PC-9 (cell line): ENCODE measurements around the gene ANKRD11. TPM values are rescaled to one million over a fixed set of nuclear protein-coding genes. Genes with fewer than 3 reads are reported as not detected.

Source experiments
- BruUV-seq: library from RNA; stranded (reverse); fragments of 400-500 nt; replicated peaks from 2 replicates; lab custom pipeline; 2021; lab: Mats Ljungman, UMichigan
- CTCF ChIA-PET: fragments of 300-600 bp; sonication (Branson Sonifier 250); formaldehyde crosslinking; loops from one replicate; lab custom pipeline; 2022; ENCODE audit warnings: antibody characterized with exemption; lab: Charles Lee
- POLR2A ChIA-PET: fragments of 300-600 bp; sonication (Branson Sonifier 250); formaldehyde crosslinking; loops from one replicate; lab custom pipeline; 2022; ENCODE audit warnings: antibody characterized with exemption; ENCODE audit not compliant: unreplicated experiment; lab: Charles Lee
- DNase-seq, 2 experiments: peaks; one replicate each; pipeline versions ENCODE4 v3.0.0 to v3.0.0-alpha.2; 2015 to 2022; ENCODE audit warnings: mixed read lengths in 1 of 2
- H2AFZ ChIP-seq: fragments of 200-600 bp; sonication (generic); 2 replicates; pipeline ENCODE4 v1.8.1; 2017; ENCODE audit warnings: antibody characterized with exemption
- H3F3A ChIP-seq: fragments of 200-600 bp; sonication (generic); 2 replicates; pipeline ENCODE4 v1.8.1; 2017; ENCODE audit warnings: antibody characterized with exemption, mild to moderate bottlenecking, low read depth; ENCODE audit not compliant: insufficient read depth
- H3K27ac ChIP-seq: fragments of 200-600 bp; sonication (generic); 2 replicates; pipeline ENCODE4 v1.6.1; 2016; ENCODE audit warnings: mixed run types
- H3K27me3 ChIP-seq: fragments of 200-600 bp; sonication (generic); 2 replicates; pipeline ENCODE4 v1.6.1; 2016; ENCODE audit warnings: low read depth, mixed run types; ENCODE audit not compliant: insufficient read depth
- H3K36me3 ChIP-seq: fragments of 200-600 bp; sonication (generic); 2 replicates; pipeline ENCODE4 v1.6.1; 2016; ENCODE audit warnings: low read depth, mixed run types
- H3K4me1 ChIP-seq: fragments of 200-600 bp; sonication (generic); replicated peaks from 2 replicates; pipeline ENCODE4 v1.6.1; 2016; ENCODE audit warnings: mixed run types; ENCODE audit not compliant: insufficient read depth
- H3K4me2 ChIP-seq: fragments of 200-600 bp; sonication (generic); 2 replicates; pipeline ENCODE4 v1.6.1; 2017; ENCODE audit warnings: mixed run types
- H3K4me3 ChIP-seq: fragments of 200-600 bp; sonication (generic); 2 replicates; pipeline ENCODE4 v1.6.1; 2016; ENCODE audit warnings: mixed run types
- H3K79me2 ChIP-seq: fragments of 200-600 bp; sonication (generic); 2 replicates; pipeline ENCODE4 v1.6.1; 2017; ENCODE audit warnings: low read depth, mixed run types
- H3K9me2 ChIP-seq: fragments of 200-600 bp; sonication (generic); 2 replicates; pipeline ENCODE4 v1.8.1; 2017; ENCODE audit warnings: mild to moderate bottlenecking; ENCODE audit not compliant: insufficient read depth
- H3K9me3 ChIP-seq: fragments of 200-600 bp; sonication (generic); 2 replicates; pipeline ENCODE4 v1.8.1; 2016; ENCODE audit warnings: low read depth; ENCODE audit not compliant: insufficient read depth
- H4K20me1 ChIP-seq: fragments of 200-600 bp; sonication (generic); 2 replicates; pipeline ENCODE4 v1.8.1; 2017; ENCODE audit not compliant: insufficient read depth
- EZH2 ChIP-seq: fragments of 200-600 bp; sonication (generic); IDR thresholded peaks from 2 replicates; pipeline ENCODE4 v1.8.0; 2017; ENCODE audit warnings: antibody characterized with exemption, low read depth
- intact Hi-C: fragments of 100-400 bp; cut with micrococcal nuclease; formaldehyde crosslinking; loops from one replicate; pipeline ENCODE4 v1.10.0; 2022; ENCODE audit not compliant: unreplicated experiment
- total RNA-seq: library from RNA; stranded (reverse); gene quantifications from 2 replicates; pipeline ENCODE4 v1.2.3, GENCODE V29; 2021
- TF ChIP-seq, protein P1 (sequence below): fragments of 200-600 bp; sonication (generic); conservative IDR thresholded peaks from 2 replicates; pipeline ENCODE4 v1.6.1; 2017; ENCODE audit warnings: mixed run types, antibody characterized with exemption, mild to moderate bottlenecking, moderate library complexity

ANKRD11 gene
- total RNA-seq, 1 experiment from 2014 or later, result 220 TPM

DNA sequence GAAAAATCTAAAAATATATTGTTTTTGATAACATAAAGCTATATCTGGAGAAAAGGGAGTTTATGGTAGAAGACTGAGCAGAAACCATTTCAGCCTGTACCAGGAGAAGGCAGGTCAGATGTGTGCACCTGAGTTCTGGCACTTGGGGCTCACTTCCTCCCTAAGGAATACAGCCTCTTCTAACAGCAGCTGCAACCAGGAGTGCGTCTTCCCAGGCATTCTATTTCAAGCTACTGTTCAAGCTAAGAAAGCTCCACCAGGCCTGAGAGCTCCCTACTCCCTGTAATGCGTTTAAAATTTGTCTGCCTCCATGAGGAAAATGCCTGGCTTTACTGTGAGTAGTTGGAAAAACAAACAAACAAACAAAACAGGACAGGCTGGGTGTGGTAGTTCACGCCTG is 176.8 kb downstream of the ANKRD11 start:
- no TSS peak for BruUV-seq
- intact Hi-C loops, result no loop called here
- Histone ChIP-seq H3K27ac (no peak overlapping the region), H3K4me2 (no peak overlapping the region; the same call in 1 of the 2 replicates), H3K36me3 (peaks cover 28% of the 10 kb centered on the region; the same call in 1 of the 2 replicates), H3K79me2 (peaks cover 100% of the 10 kb centered on the region), H4K20me1 (peaks cover 95% of the 10 kb centered on the region), H3K4me1 (peaks cover 52% of the 10 kb centered on the region), H3K9me3 (no peaks in the 10 kb centered on the region), H3K4me3 (no peak overlapping the region), H3K27me3 (no peaks in the 10 kb centered on the region), H3F3A (peaks cover 68% of the 10 kb centered on the region), H2AFZ (no peak overlapping the region), H3K9me2 (no peaks in the 10 kb centered on the region)
- ChIA-PET CTCF (interaction anchor here (0.6 kb wide), 1 partner anchor 73 kb away, joined by 3 read pairs; no protein-coding TSS in a partner anchor), POLR2A (interaction anchor here (0.6 kb wide), 1 partner anchor 29 kb away, joined by 4 read pairs; no protein-coding TSS in a partner anchor)
- TF ChIP-seq EZH2, result no peak
- TF ChIP-seq, protein P1, sequence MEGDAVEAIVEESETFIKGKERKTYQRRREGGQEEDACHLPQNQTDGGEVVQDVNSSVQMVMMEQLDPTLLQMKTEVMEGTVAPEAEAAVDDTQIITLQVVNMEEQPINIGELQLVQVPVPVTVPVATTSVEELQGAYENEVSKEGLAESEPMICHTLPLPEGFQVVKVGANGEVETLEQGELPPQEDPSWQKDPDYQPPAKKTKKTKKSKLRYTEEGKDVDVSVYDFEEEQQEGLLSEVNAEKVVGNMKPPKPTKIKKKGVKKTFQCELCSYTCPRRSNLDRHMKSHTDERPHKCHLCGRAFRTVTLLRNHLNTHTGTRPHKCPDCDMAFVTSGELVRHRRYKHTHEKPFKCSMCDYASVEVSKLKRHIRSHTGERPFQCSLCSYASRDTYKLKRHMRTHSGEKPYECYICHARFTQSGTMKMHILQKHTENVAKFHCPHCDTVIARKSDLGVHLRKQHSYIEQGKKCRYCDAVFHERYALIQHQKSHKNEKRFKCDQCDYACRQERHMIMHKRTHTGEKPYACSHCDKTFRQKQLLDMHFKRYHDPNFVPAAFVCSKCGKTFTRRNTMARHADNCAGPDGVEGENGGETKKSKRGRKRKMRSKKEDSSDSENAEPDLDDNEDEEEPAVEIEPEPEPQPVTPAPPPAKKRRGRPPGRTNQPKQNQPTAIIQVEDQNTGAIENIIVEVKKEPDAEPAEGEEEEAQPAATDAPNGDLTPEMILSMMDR, result no peak
- no peak for DNase-seq

DNA sequence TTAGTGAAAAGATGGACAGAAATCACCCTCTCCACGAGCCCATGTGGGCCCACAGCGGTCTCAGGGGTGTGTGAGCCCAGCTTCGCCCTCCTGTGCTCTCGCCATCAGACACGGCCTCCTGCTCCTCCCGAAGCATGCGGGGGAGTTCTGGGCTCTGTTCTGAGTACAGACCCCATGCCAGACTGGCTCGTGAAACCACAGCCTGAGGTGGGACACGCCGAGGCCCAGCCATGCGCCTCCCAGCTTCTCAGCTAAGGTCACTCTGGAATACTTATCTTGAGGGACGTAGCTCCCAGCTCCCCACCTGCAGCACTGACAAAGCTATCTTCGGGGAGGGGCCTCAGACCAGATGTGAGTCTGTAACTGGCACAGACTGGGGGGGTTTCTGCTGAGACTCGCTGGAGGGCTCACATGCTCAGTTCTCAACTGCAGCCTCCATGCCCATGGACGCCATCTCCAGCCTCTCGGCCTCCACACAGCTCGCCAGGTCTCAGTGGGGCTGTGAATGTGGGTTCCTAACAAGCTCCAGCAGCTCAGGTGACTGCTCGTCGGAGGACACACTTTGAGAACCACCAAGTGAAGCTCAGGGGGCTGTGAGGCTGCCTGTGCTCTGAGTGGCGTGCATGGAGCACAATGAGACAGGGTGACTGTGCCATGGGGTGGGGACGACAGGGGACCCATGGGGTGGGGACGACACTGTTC is 177.6 kb downstream of the ANKRD11 start:
- Histone ChIP-seq H3K27ac (no peak overlapping the region), H3F3A (peaks cover 68% of the 10 kb centered on the region), H4K20me1 (peaks cover 96% of the 10 kb centered on the region), H3K79me2 (peaks cover 100% of the 10 kb centered on the region), H3K27me3 (no peaks in the 10 kb centered on the region), H3K4me3 (no peak overlapping the region), H3K4me1 (peaks cover 44% of the 10 kb centered on the region), H2AFZ (no peak overlapping the region), H3K36me3 (peaks cover 33% of the 10 kb centered on the region; the same call in 1 of the 2 replicates), H3K9me2 (no peaks in the 10 kb centered on the region), H3K4me2 (no peak overlapping the region), H3K9me3 (no peaks in the 10 kb centered on the region)
- intact Hi-C loops, result no loop called here
- DNase-seq, result no peak
- POLR2A ChIA-PET, result no interaction called here
- no peak for TF ChIP-seq EZH2
- TF ChIP-seq, protein P1, result no peak
- no TSS peak for BruUV-seq
- CTCF ChIA-PET, result interaction anchor here (0.5 to 1.1 kb wide), 3 partner anchors 24 to 176 kb away, joined by 3 to 7 read pairs (median 3); no protein-coding TSS in a partner anchor

DNA sequence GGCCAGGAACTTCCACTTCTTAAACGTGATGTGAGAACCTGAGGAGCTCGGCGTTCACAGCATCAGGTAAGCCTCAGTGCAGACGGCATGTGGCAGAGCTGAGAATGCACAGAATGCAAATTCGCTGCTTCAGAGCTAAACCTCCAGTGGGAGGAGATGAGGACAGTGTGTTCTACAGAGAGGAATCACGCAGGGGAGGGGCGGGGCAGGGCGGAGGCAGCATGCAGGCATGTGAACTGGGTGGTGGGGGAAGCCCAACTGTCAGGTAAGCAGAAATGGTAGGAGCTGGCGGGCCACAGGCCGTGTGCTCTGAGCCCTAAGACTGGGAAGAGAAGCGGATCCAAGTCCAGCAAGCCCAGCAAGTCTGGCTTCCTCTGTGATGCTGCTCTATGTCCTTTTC is 178.2 kb downstream of the ANKRD11 start:
- Histone ChIP-seq H3F3A (peaks cover 69% of the 10 kb centered on the region), H3K9me3 (no peaks in the 10 kb centered on the region), H2AFZ (no peak overlapping the region), H3K79me2 (peaks cover 100% of the 10 kb centered on the region), H3K27ac (no peak overlapping the region), H3K27me3 (no peaks in the 10 kb centered on the region), H3K4me3 (no peak overlapping the region), H3K36me3 (peaks cover 36% of the 10 kb centered on the region; the same call in 1 of the 2 replicates), H3K4me1 (peaks cover 38% of the 10 kb centered on the region), H3K9me2 (no peaks in the 10 kb centered on the region), H4K20me1 (peaks cover 98% of the 10 kb centered on the region), H3K4me2 (no peak overlapping the region)
- no TSS peak for BruUV-seq
- TF ChIP-seq, protein P1, result no peak
- no peak for TF ChIP-seq EZH2
- POLR2A ChIA-PET, result no interaction called here
- intact Hi-C loops, result no loop called here
- DNase-seq, result no peak
- CTCF ChIA-PET, result interaction anchor here (0.6 to 1.1 kb wide), 2 partner anchors 24 to 176 kb away, joined by 3 to 7 read pairs; no protein-coding TSS in a partner anchor
